ENCODE measurements around the gene EPN1.

DNA sequence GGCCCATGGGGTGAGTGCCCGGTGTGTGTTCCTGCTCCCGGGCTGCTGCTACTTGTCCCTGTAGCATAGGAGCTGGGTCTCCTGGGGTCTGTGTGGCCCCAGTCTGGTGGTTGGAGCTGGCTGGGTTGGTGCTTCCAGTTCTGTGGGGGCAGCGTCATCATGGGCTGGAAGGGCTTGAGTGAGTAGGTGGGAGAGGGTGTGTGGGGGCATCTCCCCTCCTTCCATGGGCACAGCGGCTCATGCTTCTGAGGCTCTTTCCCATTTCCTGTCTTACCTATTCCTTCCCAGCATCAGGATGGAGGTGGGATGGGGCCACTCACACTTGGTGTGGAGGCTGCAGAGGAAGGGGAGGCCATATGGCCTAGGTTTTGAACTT is 8.0 kb upstream of the EPN1 start:
- TF ChIP-seq, protein P1, sequence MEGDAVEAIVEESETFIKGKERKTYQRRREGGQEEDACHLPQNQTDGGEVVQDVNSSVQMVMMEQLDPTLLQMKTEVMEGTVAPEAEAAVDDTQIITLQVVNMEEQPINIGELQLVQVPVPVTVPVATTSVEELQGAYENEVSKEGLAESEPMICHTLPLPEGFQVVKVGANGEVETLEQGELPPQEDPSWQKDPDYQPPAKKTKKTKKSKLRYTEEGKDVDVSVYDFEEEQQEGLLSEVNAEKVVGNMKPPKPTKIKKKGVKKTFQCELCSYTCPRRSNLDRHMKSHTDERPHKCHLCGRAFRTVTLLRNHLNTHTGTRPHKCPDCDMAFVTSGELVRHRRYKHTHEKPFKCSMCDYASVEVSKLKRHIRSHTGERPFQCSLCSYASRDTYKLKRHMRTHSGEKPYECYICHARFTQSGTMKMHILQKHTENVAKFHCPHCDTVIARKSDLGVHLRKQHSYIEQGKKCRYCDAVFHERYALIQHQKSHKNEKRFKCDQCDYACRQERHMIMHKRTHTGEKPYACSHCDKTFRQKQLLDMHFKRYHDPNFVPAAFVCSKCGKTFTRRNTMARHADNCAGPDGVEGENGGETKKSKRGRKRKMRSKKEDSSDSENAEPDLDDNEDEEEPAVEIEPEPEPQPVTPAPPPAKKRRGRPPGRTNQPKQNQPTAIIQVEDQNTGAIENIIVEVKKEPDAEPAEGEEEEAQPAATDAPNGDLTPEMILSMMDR (IDR thresholded peaks at IDR 0.05) = no peak
- TF ChIP-seq POLR2A (IDR thresholded peaks at IDR 0.05) = no peak
